ENCODE data around the gene DUSP5.

DNA sequence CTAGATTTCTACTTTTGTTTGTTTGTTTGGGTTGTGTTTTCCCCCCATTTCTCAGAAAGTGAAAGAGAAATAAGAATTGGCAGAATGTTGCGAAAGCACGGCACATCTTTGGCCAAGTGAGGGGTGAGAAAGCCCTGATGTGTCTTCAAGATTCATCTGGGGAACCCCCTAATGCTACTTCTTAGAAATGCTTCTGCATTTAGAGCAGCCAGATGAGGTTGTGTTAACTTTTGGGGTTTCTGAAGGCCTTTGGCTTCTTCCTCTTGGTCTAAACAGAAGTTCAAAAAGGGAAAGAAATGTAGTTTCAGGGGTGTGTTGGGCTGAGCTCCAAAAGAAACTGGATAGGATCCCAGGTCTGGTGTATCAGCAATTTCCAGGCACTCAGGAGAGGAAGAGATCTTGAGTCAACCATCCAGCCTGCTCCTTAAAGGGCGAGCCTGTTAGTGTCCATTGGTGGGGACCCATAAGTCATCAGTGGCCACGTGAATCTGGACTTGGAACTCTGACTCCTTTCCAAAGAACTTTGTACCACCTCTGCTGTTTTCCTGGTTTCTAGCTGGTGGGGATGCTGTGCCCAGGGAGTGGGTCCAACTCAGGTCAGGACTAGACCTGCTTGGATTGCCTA, 6.5 kb downstream of the DUSP5 start:
- TF ChIP-seq, protein P1, sequence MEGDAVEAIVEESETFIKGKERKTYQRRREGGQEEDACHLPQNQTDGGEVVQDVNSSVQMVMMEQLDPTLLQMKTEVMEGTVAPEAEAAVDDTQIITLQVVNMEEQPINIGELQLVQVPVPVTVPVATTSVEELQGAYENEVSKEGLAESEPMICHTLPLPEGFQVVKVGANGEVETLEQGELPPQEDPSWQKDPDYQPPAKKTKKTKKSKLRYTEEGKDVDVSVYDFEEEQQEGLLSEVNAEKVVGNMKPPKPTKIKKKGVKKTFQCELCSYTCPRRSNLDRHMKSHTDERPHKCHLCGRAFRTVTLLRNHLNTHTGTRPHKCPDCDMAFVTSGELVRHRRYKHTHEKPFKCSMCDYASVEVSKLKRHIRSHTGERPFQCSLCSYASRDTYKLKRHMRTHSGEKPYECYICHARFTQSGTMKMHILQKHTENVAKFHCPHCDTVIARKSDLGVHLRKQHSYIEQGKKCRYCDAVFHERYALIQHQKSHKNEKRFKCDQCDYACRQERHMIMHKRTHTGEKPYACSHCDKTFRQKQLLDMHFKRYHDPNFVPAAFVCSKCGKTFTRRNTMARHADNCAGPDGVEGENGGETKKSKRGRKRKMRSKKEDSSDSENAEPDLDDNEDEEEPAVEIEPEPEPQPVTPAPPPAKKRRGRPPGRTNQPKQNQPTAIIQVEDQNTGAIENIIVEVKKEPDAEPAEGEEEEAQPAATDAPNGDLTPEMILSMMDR (IDR thresholded peaks at IDR 0.05; ENCODE audit: low read depth, low read length, missing input control), result no peak
- TF ChIP-seq, protein P2, sequence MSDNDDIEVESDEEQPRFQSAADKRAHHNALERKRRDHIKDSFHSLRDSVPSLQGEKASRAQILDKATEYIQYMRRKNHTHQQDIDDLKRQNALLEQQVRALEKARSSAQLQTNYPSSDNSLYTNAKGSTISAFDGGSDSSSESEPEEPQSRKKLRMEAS (IDR thresholded peaks at IDR 0.05), result peak; percentile 47
- TF ChIP-seq RAD21 (IDR thresholded peaks at IDR 0.05) (peak in 1 of 2 donors; percentile 42), TAF1 (conservative IDR thresholded peaks at IDR 0.05) (no peak), GABPA (IDR thresholded peaks at IDR 0.05 in 1 of 2, conservative IDR thresholded peaks at IDR 0.05 in 1 of 2) (no peak), JUND (IDR thresholded peaks at IDR 0.05) (peak; percentile 10 to 32), RXRA (IDR thresholded peaks at IDR 0.05) (peak; percentile 63 to 64), SP1 (IDR thresholded peaks at IDR 0.05) (peak; percentile 62), YY1 (IDR thresholded peaks at IDR 0.05) (peak; percentile 46), EGR1 (IDR thresholded peaks at IDR 0.05; ENCODE audit: low read depth in 2 of 2) (peak in 1 of 2 donors; percentile 14)
- TF ChIP-seq, protein P3, sequence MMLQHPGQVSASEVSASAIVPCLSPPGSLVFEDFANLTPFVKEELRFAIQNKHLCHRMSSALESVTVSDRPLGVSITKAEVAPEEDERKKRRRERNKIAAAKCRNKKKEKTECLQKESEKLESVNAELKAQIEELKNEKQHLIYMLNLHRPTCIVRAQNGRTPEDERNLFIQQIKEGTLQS (IDR thresholded peaks at IDR 0.05), result no peak
- TF ChIP-seq, protein P4, sequence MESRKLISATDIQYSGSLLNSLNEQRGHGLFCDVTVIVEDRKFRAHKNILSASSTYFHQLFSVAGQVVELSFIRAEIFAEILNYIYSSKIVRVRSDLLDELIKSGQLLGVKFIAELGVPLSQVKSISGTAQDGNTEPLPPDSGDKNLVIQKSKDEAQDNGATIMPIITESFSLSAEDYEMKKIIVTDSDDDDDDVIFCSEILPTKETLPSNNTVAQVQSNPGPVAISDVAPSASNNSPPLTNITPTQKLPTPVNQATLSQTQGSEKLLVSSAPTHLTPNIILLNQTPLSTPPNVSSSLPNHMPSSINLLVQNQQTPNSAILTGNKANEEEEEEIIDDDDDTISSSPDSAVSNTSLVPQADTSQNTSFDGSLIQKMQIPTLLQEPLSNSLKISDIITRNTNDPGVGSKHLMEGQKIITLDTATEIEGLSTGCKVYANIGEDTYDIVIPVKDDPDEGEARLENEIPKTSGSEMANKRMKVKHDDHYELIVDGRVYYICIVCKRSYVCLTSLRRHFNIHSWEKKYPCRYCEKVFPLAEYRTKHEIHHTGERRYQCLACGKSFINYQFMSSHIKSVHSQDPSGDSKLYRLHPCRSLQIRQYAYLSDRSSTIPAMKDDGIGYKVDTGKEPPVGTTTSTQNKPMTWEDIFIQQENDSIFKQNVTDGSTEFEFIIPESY (IDR thresholded peaks at IDR 0.05), result no peak

Measured in liver (tissue), 3 donors.